ENCODE measurements around the gene ATG4A. TPM values are rescaled to one million over a fixed set of nuclear protein-coding genes. Genes with fewer than 3 reads are reported as not detected.

ATG4A gene
- total and polyA plus RNA-seq, 2 of the 8 experiments (the other 6 are each of a cell fraction or from before 2014, with no cell fraction given) = 1.2 to 2.0 TPM

DNA sequence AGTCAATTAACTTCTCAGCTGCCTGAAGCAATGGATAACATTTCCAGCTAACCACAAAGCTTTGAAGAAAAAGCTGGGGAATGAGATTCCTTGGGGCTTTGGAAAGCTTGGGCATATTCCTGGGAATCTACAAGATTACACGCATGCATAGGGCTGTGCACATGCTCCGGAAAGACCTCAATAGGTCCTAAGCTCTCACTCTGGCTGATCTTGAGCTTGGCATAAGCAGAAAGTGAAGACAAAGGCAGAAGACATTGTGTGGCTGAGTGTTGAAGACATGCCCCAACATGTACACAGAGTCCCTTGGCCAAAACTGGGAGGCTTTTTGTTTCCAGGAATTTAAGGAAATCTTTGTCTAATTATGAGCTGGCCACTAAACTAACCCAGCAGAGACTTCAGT, 31.2 kb downstream of the ATG4A start:
- no peaks in the 10 kb centered on the region for H3K9me3 ChIP-seq (ENCODE audit: insufficient read depth in 2 of 2, low read depth in 1 of 2, low read length in 1 of 2)
- no peak overlapping the region for H3K4me2 ChIP-seq (ENCODE audit: insufficient read depth in 1 of 2, low read depth in 2 of 2, low read length in 2 of 2)
- H3K23me2 ChIP-seq (ENCODE audit: low read depth, low read length) = no peaks in the 10 kb centered on the region
- FAIRE-seq (no peak), DNase-seq (ENCODE audit: low read depth in 1 of 2, low spot score in 2 of 2) (no peak)
- H3K36me3 ChIP-seq (ENCODE audit: control insufficient read depth in 2 of 4, insufficient read depth in 4 of 4, low read length in 3 of 4) = no peaks in the 10 kb centered on the region
- no peak overlapping the region for H2BK20ac ChIP-seq (ENCODE audit: low read length)
- H3K79me1 ChIP-seq (ENCODE audit: low read depth, low read length) = no peaks in the 10 kb centered on the region
- H3K23ac ChIP-seq (ENCODE audit: insufficient read length) = no peak overlapping the region
- H2AK5ac ChIP-seq (ENCODE audit: low read depth, low read length) = no peak overlapping the region
- peak overlapping the region; percentile 75; the same call in 1 of the 2 replicates for H2BK5ac ChIP-seq (ENCODE audit: low read depth, low read length)
- WGBS, 2 experiments (ENCODE audit: extremely low coverage in 1 of 2, insufficient coverage in 1 of 2, insufficient read length in 1 of 2, insufficient replicate concordance in 2 of 2, low coverage in 1 of 2, low lambda C conversion rate in 2 of 2, missing lambda C conversion rate in 1 of 2) = 81% methylated on average over 2 of the region's 2 CpGs; no CpG with 5 or more reads in 1 of the 2 experiments
- no peak overlapping the region for H4K5ac ChIP-seq (ENCODE audit: insufficient read length, low read depth, low read length)
- POLR2A ChIA-PET (ENCODE audit: partially characterized antibody) = no interaction called here
- H3K56ac ChIP-seq (replicated peaks; ENCODE audit: insufficient read length, low read depth, low read length) = no peak overlapping the region
- H4K8ac ChIP-seq (ENCODE audit: extremely low read depth, insufficient read depth, low read length) = no peak overlapping the region
- no peak overlapping the region for H3K4me3 ChIP-seq (ENCODE audit: extremely low read depth in 1 of 4, insufficient read depth in 2 of 4, low read depth in 3 of 4, low read length in 4 of 4)
- no peak overlapping the region for H3K14ac ChIP-seq (ENCODE audit: insufficient read length)
- H2BK15ac ChIP-seq (ENCODE audit: low read length) = no peak overlapping the region
- CTCF ChIA-PET (ENCODE audit: partially characterized antibody) = interaction anchor here (1.2 to 2.2 kb wide), 3 partner anchors 9 to 16 kb away, joined by 4 to 7 read pairs (median 6); no protein-coding TSS in a partner anchor
- 0 out of 2 replicates have a peak overlapping the region, but pooled peaks have one; percentile 60 for H2BK12ac ChIP-seq (ENCODE audit: low read depth, low read length)
- H4K20me1 ChIP-seq (replicated peaks in 1 of 2; ENCODE audit: control insufficient read depth in 1 of 2, insufficient read depth in 2 of 2, low read length in 2 of 2) = no peaks in the 10 kb centered on the region
- no peak overlapping the region for H3K27ac ChIP-seq (ENCODE audit: low read depth, low read length)
- H2AFZ ChIP-seq (ENCODE audit: low read length) = no peak overlapping the region
- H3K4me1 ChIP-seq (replicated peaks in 1 of 4; ENCODE audit: control insufficient read depth in 3 of 4, insufficient read depth in 4 of 4, low read length in 3 of 4) = peaks cover 0 to 3% (median 0%) of the 10 kb centered on the region in 4 experiments; a peak in 1 of 7 replicates
- TF ChIP-seq RAD21 (IDR thresholded peaks at IDR 0.05 in 1 of 2, conservative IDR thresholded peaks at IDR 0.05 in 1 of 2; ENCODE audit: low read depth in 2 of 2, low read length in 2 of 2) (no peak), TAF7 (optimal IDR thresholded peaks at IDR 0.05; ENCODE audit: borderline replicate concordance, low read depth, low read length) (no peak), JUN (IDR thresholded peaks at IDR 0.05; ENCODE audit: low read depth, low read length) (no peak), GTF2F1 (IDR thresholded peaks at IDR 0.05; ENCODE audit: borderline replicate concordance, low read depth, low read length) (no peak), HDAC6 (IDR thresholded peaks at IDR 0.05; ENCODE audit: low read depth, low read length) (no peak), CBX8 (IDR thresholded peaks at IDR 0.05; ENCODE audit: borderline replicate concordance, low read depth, low read length) (no peak)
- H4K91ac ChIP-seq (replicated peaks; ENCODE audit: insufficient read length, low read length) = peak overlapping the region; percentile 40
- no peaks in the 10 kb centered on the region for H3K27me3 ChIP-seq (replicated peaks in 1 of 4; ENCODE audit: control insufficient read depth in 3 of 4, extremely low read depth in 1 of 4, insufficient read depth in 3 of 4, low read length in 3 of 4)
- no peak overlapping the region; the same call in 1 of the 2 replicates for H3K18ac ChIP-seq (ENCODE audit: extremely low read depth, low read length)
- H3K9ac ChIP-seq (replicated peaks in 1 of 4; ENCODE audit: extremely low read depth in 1 of 4, low read depth in 3 of 4, low read length in 3 of 4) = no peak overlapping the region
- H3K4ac ChIP-seq (replicated peaks; ENCODE audit: insufficient read length, low read depth, low read length) = no peak overlapping the region
- no peaks in the 10 kb centered on the region for H3K79me2 ChIP-seq (ENCODE audit: control insufficient read depth in 1 of 2, insufficient read depth in 2 of 2, low read length in 2 of 2)
- H2BK120ac ChIP-seq (replicated peaks; ENCODE audit: low read depth, low read length) = peak overlapping the region; percentile 97

Measured in H1 (cell line).